Hematopoietic multipotent progenitor cell treated with erythropoietin and hydrocortisone succinate and interleukin-3 and kit ligand, for 8 days (in vitro differentiated cells): ENCODE measurements around the gene TRIM47.

Experiments
- DNase-seq: peaks from one replicate; pipeline ENCODE4 v3.0.0-alpha.2; 2015

TRIM47 gene

GRCh38 chr17:75908201-75908600, 29.8 kb upstream of the TRIM47 start:
- DNase-seq, result no peak

- no peak for DNase-seq
These were observed 27.9 kb upstream of the TRIM47 start for GRCh38 chr17:75906143-75906884.

GRCh38 chr17:75904749-75905521, 26.6 kb upstream of the TRIM47 start, which contains the start of gene MRPL38:
TSS of gene MRPL38 (minus strand) at chr17:75904884. CDS start at chr17:75904875, 9 bp downstream.
- peak; percentile 93 for DNase-seq

GRCh38 chr17:75902406-75902805, 24.0 kb upstream of the TRIM47 start:
- no peak for DNase-seq

- no peak for DNase-seq
These were observed 23.3 kb upstream of the TRIM47 start for GRCh38 chr17:75901727-75902126.

GRCh38 chr17:75900691-75901533, 22.5 kb upstream of the TRIM47 start:
- no peak for DNase-seq

- no peak for DNase-seq
These were observed 21.5 kb upstream of the TRIM47 start for GRCh38 chr17:75899767-75900468.

- no peak for DNase-seq
These were observed 21.0 kb upstream of the TRIM47 start for GRCh38 chr17:75899353-75899752.

GRCh38 chr17:75898791-75899190, 20.4 kb upstream of the TRIM47 start:
- DNase-seq, result no peak

- no peak for DNase-seq
These were observed 19.7 kb upstream of the TRIM47 start for GRCh38 chr17:75898065-75898464.

GRCh38 chr17:75897160-75898019, 19.0 kb upstream of the TRIM47 start:
- DNase-seq, result no peak

GRCh38 chr17:75896415-75897159, 18.2 kb upstream of the TRIM47 start, which contains the start of gene TRIM65:
TSS of gene TRIM65 (minus strand) at chr17:75896951. CDS start at chr17:75896937, 14 bp downstream.
- peak; percentile 76 for DNase-seq

- peak; percentile 43 for DNase-seq
These were observed 17.2 kb upstream of the TRIM47 start for GRCh38 chr17:75895370-75896155.

- DNase-seq, result no peak
These were observed 15.8 kb upstream of the TRIM47 start for GRCh38 chr17:75894049-75894733.

- DNase-seq, result no peak
These were observed 15.1 kb upstream of the TRIM47 start for GRCh38 chr17:75893305-75894048.

GRCh38 chr17:75892556-75893224, 14.3 kb upstream of the TRIM47 start:
- DNase-seq, result no peak

GRCh38 chr17:75891605-75892555, 13.5 kb upstream of the TRIM47 start:
- no peak for DNase-seq
